Measurements from ENCODE around the gene SRC. TPM values are rescaled to one million over a fixed set of nuclear protein-coding genes. Genes with fewer than 3 reads are reported as not detected.

Gene SRC
- total RNA-seq, 1 experiment from 2014 or later, result 185 TPM

DNA sequence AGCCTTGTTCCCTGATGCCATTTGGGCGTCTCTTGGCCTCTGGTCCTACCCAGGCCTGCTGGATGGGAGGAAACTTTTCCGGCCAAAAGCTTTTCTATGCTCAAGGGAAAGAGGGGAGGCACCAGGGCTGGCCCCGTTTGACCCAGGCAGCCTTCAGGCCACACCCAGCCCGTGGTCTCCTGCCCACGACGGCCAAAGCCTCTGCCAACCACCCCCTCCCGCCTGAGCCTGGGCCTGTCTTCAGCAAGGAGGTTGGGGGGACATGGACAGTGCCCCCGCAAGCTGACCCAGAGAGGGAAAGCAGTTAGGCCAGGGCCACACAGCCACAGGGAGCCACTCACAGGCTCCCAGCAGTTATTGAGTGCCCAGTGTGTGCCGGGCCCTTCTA lies 49.5 kb downstream of the SRC start:
- no peak for DNase-seq
- intact Hi-C loops (cut with micrococcal nuclease; ENCODE audit: unreplicated experiment), result no loop called here
- Mint-ChIP-seq H3K4me1 (ENCODE audit: low read depth, unreplicated experiment) (no peaks in the 10 kb centered on the region), H3K9me3 (ENCODE audit: low read depth, unreplicated experiment) (no peaks in the 10 kb centered on the region), H3K36me3 (ENCODE audit: insufficient read depth, unreplicated experiment) (peaks cover 89% of the 10 kb centered on the region), H3K27ac (ENCODE audit: unreplicated experiment) (no peak overlapping the region), H3K4me3 (ENCODE audit: low read depth, unreplicated experiment) (no peak overlapping the region), H3K27me3 (ENCODE audit: unreplicated experiment) (no peaks in the 10 kb centered on the region)
- CTCF ChIA-PET, result no interaction called here
- TF ChIP-seq, protein P1, sequence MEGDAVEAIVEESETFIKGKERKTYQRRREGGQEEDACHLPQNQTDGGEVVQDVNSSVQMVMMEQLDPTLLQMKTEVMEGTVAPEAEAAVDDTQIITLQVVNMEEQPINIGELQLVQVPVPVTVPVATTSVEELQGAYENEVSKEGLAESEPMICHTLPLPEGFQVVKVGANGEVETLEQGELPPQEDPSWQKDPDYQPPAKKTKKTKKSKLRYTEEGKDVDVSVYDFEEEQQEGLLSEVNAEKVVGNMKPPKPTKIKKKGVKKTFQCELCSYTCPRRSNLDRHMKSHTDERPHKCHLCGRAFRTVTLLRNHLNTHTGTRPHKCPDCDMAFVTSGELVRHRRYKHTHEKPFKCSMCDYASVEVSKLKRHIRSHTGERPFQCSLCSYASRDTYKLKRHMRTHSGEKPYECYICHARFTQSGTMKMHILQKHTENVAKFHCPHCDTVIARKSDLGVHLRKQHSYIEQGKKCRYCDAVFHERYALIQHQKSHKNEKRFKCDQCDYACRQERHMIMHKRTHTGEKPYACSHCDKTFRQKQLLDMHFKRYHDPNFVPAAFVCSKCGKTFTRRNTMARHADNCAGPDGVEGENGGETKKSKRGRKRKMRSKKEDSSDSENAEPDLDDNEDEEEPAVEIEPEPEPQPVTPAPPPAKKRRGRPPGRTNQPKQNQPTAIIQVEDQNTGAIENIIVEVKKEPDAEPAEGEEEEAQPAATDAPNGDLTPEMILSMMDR (IDR thresholded peaks at IDR 0.05; ENCODE audit: unreplicated experiment), result no peak
- no TSS peak for BruUV-seq (replicated peaks)

DNA sequence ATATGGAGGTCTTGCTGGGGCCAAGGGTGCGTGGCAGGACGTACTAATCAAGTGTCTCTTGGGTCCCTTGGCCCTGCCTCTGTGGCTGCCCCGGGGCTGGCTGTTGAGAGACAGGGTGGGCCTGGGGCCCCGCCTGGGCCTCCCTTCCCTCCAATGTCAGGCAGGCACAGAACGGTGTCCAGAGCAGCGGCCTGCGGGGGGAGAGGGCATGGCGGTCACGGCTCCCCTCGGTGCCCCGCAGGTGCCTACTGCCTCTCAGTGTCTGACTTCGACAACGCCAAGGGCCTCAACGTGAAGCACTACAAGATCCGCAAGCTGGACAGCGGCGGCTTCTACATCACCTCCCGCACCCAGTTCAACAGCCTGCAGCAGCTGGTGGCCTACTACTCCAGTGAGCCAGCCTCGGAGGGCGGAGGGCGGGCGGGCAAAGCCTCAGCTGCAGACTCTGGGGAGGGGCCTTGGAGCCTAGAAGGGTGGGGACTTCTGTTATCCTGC lies 50.0 kb downstream of the SRC start:
- no peak for DNase-seq
- Mint-ChIP-seq H3K9me3 (ENCODE audit: low read depth, unreplicated experiment) (no peaks in the 10 kb centered on the region), H3K27me3 (ENCODE audit: unreplicated experiment) (no peaks in the 10 kb centered on the region), H3K4me3 (ENCODE audit: low read depth, unreplicated experiment) (no peak overlapping the region), H3K4me1 (ENCODE audit: low read depth, unreplicated experiment) (no peaks in the 10 kb centered on the region), H3K27ac (ENCODE audit: unreplicated experiment) (no peak overlapping the region), H3K36me3 (ENCODE audit: insufficient read depth, unreplicated experiment) (peaks cover 89% of the 10 kb centered on the region)
- BruUV-seq (replicated peaks), result no TSS peak
- CTCF ChIA-PET, result no interaction called here
- TF ChIP-seq, protein P1 (IDR thresholded peaks at IDR 0.05; ENCODE audit: unreplicated experiment), result no peak
- intact Hi-C loops (cut with micrococcal nuclease; ENCODE audit: unreplicated experiment), result no loop called here

DNA sequence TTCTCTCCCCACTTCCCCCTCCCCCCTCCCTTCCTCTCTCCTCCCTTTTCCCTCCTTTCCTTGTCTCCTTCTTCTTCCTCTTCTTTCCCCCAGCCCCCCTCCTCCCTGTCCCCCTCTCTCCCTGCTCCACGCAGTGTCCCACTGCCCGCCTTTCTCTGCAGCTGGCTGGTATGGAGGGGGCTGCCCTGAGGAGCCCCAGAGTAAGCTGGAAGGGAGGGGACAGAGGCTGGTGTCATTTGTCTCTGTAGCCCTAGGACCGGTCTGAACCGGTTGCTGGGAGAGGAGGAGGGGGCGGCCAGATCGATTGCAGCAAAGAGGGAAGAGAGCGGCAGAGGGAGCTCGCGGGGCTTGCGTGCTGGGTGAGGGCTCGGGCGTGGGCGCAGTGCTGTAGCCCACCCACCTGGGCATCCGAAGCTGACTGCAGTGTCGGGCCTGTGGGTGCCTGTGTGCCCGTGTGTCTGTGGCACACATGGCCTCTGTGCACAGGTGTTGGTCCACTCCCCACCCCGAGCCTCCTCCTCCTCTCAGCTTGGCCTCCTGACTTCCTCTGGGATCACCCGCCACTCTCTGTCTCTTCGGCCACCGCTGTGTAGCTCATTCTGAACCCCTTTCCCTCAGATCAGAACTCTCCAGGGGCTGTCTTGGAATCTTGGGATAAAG lies 50.6 kb downstream of the SRC start:
- H3K4me1 Mint-ChIP-seq (ENCODE audit: low read depth, unreplicated experiment), result no peaks in the 10 kb centered on the region
- CTCF ChIA-PET, result interaction anchor here (1.9 kb wide), 1 partner anchor 17 kb away, joined by 11 read pairs; no protein-coding TSS in a partner anchor

DNA sequence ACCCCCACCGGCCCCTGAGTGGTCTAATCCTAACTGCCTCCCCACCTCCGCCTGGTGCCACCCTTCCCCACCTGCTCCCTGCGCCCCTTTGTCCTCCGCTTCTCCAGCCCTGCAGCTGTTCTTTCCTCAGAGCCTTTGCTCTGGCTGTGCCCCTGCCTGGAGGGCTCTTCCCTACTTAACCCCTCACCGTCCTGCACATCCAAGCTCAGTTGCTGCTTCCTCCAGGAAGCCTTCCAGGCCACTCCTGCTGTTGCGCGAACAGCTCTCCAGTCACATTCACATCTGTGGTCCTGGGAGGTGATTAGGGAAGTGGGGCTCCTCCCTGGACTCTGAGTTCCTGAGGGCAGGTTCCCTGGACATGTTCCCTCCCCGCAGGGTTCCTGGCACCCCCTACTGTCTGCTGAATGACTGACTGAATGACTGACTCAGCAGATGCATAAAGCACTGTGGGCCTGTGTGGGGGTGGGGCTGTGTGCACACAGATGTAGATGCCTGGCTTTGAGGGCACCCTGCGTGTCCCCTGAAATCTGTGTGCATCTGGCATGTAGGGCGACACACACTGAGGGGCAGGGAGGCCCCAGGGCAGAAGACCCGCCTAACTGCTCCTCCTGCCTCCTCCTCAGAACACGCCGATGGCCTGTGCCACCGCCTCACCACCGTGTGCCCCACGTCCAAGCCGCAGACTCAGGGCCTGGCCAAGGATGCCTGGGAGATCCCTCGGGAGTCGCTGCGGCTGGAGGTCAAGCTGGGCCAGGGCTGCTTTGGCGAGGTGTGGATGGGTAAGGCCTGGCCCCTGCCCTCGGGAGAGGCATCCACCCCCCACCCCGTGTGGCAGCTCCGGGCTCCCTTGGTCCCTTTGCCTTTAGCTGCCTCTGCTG lies 51.4 kb downstream of the SRC start:
- TF ChIP-seq, protein P1 (IDR thresholded peaks at IDR 0.05; ENCODE audit: unreplicated experiment), result no peak
- Mint-ChIP-seq H3K4me1 (ENCODE audit: low read depth, unreplicated experiment) (no peaks in the 10 kb centered on the region), H3K9me3 (ENCODE audit: low read depth, unreplicated experiment) (no peaks in the 10 kb centered on the region), H3K27me3 (ENCODE audit: unreplicated experiment) (no peaks in the 10 kb centered on the region), H3K27ac (ENCODE audit: unreplicated experiment) (no peak overlapping the region), H3K4me3 (ENCODE audit: low read depth, unreplicated experiment) (no peak overlapping the region), H3K36me3 (ENCODE audit: insufficient read depth, unreplicated experiment) (peaks cover 89% of the 10 kb centered on the region)
- CTCF ChIA-PET, result interaction anchor here (1.9 kb wide), 1 partner anchor 18 kb away, joined by 11 read pairs; no protein-coding TSS in a partner anchor
- no peak for DNase-seq
- intact Hi-C loops (cut with micrococcal nuclease; ENCODE audit: unreplicated experiment), result no loop called here
- no TSS peak for BruUV-seq (replicated peaks)

More for the DNA sequence above, 50.6 kb downstream of the SRC start:
- H3K27me3 Mint-ChIP-seq (ENCODE audit: unreplicated experiment), result no peaks in the 10 kb centered on the region
- no peak overlapping the region for H3K4me3 Mint-ChIP-seq (ENCODE audit: low read depth, unreplicated experiment)
- intact Hi-C loops (cut with micrococcal nuclease; ENCODE audit: unreplicated experiment), result no loop called here
- H3K27ac Mint-ChIP-seq (ENCODE audit: unreplicated experiment), result no peak overlapping the region
- no peaks in the 10 kb centered on the region for H3K9me3 Mint-ChIP-seq (ENCODE audit: low read depth, unreplicated experiment)
- no TSS peak for BruUV-seq (replicated peaks)
- TF ChIP-seq, protein P1 (IDR thresholded peaks at IDR 0.05; ENCODE audit: unreplicated experiment), result no peak
- peaks cover 89% of the 10 kb centered on the region for H3K36me3 Mint-ChIP-seq (ENCODE audit: insufficient read depth, unreplicated experiment)
- DNase-seq, result no peak
